GM04503 (cell line): Measurements from ENCODE around the gene DNMT3B.
A peak's percentile ranks its signal among the peaks of the same experiment; 100 is the strongest.
"Not testable (repeated sequence)": the region's sequence is repeated elsewhere in the genome, so short reads cannot be mapped to it uniquely, and the experiment has no call there.

Experiments
- DNase-seq: peaks from one replicate; pipeline ENCODE4 v3.0.0-alpha.2; 2012; ENCODE audit warnings: low read depth

The DNMT3B gene

GRCh38 chr20:32763202-32764004 is 1.2 kb downstream of the DNMT3B start:
- no peak for DNase-seq

DNA sequence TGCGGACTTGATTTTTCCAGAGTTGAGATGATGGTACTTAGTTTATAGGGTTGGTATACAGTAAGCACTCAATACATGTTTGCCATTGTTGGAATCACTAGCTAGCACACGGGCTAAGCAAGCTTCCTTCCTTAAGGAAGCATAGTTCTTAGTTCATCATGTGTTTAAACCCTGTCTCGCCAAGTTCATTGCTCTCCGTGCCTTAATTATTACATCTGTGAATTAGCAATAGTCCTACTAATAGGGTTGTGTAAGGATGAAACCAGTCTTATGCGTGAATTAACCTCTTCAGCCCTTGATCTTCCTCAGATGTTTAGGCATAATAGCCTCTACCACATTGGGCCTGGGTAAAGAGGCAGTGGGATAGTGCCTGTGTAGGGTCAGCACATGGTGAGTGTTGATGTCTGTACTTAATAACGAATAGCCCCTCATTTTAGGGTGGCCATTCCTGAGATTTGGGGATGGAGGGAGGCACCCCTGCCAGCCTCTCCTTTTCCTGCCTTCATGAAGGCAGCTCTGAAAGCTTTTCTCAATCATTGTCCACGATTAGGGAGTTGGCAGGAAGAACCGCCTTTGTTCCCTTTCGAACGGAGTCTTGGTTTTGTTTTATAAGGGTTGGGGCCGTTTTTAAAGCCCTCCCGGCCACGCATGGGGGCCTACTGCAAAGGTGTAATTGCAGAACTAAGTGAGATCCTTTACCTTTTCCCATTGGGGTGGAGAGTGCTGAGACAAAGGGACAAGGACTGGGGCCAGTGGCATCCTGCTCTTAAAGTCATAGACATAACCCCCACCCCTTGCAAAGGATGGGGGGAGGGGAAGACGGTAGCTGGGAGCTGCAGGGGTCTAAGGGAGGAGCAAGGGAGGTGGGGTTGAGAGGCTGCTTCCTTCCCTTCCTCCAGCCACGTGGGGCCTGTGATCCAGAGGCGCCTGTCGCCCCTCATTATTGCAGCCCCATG is 2.1 kb downstream of the DNMT3B start:
- DNase-seq, result no peak

GRCh38 chr20:32765230-32765875 is 3.2 kb downstream of the DNMT3B start:
- not testable (repeated sequence) for DNase-seq

DNA sequence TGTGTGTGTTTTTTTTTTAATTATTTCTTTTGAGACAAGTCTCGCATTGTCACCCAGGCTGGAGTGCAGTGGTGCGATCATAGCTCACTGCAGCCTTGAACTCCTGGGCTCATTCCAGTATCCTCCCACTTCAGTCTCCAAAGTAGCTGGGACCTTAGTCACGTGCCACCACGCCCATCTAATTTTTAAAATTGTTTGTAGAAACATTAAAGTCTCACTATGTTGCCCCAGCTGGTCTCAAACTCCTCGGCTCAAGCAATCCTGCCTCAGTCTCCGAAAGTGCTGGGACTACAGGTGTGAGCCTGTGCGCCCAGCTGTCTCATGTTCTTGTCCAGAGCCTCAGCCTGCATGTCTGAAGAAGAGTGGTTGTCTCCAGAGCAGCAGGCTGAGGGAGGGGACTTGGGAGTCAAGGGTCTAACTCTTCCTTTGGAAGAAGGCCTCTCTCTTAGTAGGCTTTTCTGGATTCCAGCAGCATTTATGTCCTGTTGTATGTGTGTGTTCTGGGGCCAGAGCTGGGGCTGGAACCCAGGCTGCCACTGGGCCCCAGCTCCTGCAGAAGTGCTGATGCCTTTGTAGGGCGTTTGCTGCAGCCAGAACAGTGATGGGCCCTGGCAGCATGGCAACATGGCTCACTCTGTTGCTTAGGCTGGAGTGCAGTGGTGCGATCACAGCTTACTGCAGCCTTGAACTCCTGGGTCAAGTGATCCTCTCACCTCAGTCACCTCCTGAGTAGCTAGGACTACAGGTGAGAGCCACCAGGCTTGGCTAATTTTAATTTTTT is 5.4 kb downstream of the DNMT3B start:
- no peak for DNase-seq

DNA sequence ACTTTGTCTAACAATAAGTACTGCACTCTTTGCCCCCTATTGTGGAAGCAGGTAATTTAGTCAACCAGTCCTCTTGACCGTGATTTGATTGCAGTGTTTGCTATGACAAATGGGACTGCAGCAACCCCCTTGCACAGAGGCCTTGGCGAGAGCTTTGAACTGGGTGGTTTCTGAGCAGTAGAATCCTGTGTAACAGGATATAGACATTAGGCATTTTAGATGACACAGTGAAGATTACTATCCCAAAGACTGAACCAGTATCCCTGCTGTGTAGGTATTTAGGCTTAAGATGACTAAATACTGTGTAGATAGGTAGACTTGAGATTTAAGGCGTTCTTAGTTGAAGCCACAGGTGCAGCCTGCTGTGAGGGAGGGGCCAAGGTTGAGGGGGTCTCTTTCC is 9.9 kb downstream of the DNMT3B start:
- DNase-seq, result no peak

DNA sequence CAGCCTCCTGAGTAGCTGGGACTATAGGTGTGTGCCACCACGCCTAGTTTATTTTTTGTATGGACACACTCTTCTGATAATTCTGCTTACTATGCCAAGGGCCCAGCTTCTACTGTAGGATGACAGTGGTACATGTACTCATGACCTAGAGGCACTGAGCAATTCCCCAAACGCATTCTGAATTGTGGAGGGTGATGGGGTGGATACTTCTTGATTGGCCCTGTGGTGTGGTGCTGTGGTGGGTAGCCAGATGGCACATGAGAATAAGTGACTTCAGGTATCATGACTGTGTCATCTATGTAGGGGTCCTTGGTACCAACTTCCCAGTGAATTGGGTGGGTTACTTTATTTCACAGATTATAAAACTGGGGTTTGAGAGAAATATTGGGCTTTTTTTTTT is 11.0 kb downstream of the DNMT3B start:
- no peak for DNase-seq

DNA sequence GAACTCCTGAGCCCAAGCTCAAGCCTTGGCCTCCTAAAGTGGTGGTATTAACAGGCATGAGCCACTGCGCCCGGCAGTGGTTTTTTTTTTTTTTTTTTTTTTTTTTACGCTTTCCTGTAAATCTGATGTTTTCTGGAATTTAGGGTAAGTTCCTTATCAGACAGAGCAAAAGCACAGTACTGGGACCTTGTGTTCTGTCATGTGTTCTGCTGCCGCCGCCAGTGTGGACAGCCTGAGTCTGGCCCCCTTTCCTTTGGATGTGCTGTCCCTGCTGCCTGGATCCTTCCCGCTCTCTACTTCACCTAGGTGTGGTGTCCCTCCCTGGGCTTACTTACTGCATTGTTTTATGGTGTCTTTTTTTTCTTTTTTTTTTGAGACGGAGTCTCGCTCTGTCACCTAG is 11.7 kb downstream of the DNMT3B start:
- DNase-seq, result no peak

DNA sequence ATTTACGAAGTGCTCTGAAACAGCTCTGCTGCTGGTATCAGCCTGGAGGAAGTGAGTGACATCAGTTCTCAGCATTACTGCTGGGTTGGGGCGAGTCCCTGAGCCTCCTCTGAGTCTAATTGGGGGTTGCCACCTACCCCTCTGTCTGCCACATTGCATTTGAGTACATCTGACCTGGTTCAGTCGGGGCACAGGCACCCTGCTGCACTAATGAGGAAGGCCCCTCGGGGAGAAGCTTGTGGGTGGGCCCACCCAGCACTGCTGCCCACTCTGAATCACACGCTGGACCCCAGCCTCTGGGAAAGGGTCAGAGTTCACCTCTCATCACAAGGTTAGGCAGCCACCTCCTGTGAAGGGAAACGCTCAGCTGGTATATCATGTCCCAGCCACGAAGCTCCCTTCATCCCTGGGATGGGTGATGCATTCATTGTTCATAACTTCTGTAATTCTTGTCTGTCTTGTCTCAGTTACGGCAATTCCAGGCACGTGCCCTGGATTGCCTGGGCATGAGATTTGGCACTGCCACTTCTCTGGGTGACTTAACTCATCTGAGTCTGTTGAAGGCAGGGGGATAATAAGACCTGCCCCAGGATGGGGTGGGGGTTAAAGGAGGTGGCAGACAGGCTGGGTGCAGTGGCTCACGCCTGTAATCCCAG is 13.3 kb downstream of the DNMT3B start:
- no peak for DNase-seq

DNA sequence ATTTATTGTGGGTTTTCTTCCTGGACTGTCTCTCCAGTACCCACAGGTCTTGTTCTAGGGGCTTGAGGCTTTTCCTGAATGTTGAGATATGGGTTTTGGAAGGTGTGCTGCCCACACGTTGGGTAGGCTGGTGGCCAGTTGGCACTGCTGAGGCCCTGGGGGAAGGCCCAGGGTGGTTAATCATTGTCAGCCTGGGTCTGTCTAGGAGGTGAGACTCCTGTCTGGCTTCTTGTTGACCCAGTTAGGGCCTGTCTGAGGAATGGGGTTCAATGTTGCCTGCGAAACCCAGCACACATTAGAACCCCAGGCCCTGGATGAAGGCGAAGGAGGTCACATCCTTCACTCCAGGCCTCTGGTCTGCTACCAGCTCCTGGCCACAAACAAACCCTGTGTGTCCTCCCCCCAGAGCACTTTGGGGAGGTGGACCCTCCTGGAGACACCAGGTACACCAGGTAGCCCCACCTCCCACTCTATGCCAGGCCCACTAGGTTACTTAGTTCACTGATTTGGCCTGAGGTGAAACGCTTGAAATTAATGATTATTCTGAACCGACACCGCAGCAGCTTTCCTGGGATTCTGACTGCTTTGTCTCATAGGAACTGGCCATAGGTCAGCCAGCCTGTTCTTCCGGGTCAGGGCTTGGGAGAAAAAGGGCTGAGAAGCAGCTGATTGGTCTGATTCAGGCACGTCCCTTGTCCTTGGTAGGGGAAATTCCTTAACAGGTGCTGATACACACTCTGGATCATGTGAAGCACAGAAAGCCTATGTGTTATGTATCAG is 15.2 kb downstream of the DNMT3B start:
- no peak for DNase-seq

DNA sequence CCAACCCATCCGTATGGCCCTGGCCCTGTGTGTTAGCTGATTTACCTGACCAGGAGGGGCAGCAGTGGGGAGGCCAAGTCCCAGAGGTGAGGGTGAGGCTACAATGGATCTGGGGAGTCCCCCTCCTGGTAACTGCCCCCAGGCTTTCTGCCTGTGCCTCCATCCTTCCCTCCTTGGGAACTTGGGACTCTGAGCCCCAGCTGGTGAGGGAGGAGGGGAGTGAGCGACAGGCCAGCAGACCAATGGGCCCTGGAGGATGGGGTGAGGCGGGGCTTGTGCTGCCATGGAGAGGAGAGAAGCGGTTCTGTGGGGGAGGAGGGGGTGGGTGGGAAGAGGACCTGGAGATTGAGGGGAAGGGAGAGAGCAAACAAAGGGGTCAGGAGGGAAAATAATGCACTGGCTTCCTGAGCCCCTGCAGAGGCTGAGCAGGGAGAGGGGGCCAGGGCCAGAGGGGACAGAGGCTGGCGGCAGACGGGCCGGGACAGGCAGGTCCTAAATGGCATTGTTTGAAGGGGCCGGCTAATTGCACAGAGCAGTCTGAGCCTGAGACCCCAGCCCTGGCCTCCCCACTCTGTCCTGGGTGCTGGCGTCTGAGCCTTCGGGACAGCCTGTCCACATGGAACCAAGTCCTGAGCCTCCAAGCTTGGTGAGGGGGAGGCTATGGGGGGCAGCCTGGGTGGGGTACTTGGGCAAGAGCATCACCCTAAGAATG is 17.5 kb downstream of the DNMT3B start:
- no peak for DNase-seq

DNA sequence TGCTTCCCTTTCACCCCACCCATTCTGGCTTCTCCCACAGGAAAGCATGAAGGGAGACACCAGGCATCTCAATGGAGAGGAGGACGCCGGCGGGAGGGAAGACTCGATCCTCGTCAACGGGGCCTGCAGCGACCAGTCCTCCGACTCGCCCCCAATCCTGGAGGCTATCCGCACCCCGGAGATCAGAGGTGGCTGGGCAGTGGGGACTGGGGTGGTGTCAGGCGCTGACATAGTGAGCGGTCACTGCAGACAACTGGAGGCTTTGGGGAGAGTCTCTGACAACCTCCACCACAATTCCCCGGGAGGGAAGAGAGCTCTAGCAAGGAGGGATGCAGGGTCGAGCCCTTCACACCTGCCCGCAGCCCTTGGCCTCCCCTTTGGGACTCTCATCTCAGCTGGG is 18.1 kb downstream of the DNMT3B start:
- DNase-seq, result no peak

DNA sequence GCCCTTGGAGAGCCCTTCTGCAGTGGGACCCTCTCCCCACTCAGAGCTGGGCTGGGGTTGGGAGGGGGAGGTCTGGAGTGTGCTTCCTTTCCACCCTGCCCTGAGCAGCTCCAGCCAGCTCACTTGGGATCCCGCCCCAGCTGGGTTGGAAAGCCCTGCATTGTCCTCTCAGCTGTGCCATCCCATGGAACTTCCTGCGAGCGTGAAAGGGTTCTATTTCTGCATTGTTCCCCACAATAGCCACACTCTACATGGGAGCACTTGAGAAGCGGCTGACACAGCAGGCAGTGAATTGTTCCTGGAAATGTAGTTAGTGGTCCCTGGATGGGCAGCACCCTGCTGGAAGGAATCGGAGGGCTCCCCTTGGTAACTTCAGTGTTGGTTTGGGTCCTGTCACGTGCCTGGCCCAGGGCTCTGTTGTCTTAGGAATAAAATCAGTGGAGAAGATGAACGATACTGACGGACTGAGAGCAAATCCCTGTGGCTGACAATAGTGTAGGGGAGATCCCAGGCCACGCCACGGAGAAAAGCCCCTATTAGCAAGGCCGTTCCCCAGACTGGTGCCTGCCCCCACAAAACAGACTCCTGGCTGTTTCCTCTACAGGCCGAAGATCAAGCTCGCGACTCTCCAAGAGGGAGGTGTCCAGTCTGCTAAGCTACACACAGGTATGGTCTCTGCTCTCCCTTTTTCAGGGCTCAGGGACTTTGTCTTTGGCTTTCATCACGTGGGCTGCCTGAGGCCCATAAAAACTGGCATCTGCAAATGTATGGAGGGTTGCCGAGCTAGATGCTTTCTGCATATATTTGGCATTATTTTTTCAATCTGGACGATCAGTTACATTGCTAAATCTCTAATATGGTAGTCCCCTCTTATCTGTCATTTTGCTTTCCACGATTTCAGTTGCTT is 18.8 kb downstream of the DNMT3B start:
- no peak for DNase-seq

DNA sequence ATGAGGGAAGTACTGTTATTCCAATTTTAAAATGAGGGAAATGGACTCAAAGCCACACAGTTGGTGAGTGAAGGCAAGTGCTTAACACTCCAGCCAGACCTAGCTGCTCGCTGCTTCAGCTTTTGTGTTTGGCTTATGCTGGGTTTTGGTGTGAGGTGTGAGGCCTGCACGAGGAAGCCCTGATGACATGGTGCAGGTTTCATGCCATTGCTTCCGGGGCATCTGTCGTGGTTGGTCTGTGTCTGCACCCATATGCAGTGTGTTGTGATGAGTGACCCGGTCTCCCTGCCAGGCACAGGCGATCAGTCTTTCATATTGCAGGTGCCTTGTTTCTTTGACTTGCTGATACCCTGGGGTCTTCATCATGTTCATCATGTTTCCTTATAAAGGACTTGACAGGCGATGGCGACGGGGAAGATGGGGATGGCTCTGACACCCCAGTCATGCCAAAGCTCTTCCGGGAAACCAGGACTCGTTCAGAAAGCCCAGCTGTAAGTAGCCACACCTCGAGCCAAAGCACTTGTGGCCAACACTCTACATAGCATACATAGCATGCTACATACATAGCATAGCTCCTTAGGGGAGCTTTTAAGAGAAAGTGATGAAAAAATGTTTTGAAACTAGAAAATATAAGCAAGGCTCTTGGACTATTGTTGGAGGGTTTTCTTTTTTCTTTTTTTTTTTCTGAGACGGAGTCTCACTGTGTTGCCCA is 22.3 kb downstream of the DNMT3B start:
- no peak for DNase-seq

DNA sequence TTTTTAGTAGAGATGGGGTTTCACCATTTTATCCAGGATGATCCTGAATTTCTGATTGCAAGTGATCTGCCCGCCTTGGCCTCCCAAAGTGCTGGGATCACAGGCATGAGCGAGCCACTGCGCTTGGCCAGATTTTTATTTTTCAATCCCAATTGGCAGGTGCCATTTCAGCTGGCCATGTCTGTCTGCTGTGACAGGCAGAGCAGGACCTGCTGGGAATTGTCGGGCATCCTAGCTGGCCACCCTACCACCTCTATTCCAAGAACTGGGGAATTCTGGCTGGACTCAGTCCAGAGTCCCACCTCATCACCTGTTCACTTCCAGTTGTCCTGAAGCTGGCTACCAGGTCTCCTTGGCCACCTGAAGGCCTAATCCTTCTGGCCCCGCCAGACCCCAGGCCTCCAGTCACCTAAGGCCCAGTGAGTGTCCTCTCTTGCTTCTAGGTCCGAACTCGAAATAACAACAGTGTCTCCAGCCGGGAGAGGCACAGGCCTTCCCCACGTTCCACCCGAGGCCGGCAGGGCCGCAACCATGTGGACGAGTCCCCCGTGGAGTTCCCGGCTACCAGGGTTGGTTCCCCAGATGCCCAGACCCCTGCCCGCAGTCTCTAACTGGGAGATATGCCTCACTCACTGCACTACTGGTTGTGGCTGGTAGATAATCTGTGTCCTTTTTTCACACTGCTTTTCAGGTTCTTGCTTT is 24.0 kb downstream of the DNMT3B start:
- no peak for DNase-seq

GRCh38 chr20:32787168-32787567 is 25.0 kb downstream of the DNMT3B start:
- no peak for DNase-seq

DNA sequence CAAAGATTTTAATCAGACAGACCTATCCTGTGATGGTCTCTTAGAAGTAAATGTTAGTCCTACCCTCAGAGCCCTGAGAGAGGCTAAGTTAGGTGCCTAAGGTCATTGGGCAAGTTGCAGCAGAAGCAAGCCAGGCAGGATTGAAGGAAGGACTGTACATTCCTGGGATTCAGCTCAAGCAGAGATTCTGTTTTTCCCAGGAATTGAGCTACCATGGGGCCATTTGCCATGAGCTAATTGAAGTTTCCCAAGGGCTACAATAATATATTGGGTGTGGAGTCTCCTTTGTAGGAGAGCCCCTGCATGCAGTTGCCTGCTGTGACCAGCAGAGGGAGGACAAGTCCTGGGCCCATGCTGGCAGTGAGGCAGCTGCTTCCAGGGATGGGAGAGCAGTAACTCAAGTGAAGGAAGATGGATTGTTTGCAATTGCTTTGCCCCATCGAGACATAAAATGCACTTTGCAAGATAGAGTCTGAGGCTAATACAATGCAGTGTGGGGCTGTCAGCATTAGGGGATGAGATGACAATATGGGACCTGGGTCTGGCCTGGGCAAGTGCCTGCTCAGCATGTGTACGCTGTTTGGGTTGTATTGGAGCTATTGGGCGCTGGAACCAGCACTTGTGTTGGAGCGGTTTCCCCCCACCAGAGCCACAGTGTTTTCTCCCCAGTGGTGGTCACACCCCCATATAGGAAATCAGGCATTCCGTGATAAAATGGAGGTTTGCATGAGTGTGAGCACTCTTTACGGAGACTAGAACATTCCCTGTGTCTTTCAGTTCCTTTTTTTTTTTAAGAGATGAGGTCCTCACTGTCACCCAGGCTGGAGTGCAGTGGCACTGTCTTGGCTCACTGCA is 27.9 kb downstream of the DNMT3B start:
- DNase-seq, result peak; percentile 16

- no peak for DNase-seq
Measured at GRCh38 chr20:32790751-32791057, 28.5 kb downstream of the DNMT3B start.
